ENCODE data around the gene LPCAT3. TPM values are rescaled to one million over a fixed set of nuclear protein-coding genes. Genes with fewer than 3 reads are reported as not detected.

LPCAT3 gene
- total and polyA plus RNA-seq, 11 donors: 19.9 to 66.3 (median 43.4) TPM

- TF ChIP-seq POLR2A (IDR thresholded peaks at IDR 0.05) (no peak), CTCF (IDR thresholded peaks at IDR 0.05) (no peak)
- no peak for ATAC-seq
- DNase-seq: no peak
- H3K4me3 ChIP-seq: peak overlapping the region in 10 of 12 donors; percentile 3 to 66 (median 43)
- H3K27me3 ChIP-seq: no peaks in the 10 kb centered on the region
- whole genome bisulfite sequencing, 4 donors: 82 to 91% (median 86%) methylated on average over 15 of the region's 15 CpGs
- intact Hi-C loops (cut with DNase I): no loop called here
- H3K9me3 ChIP-seq: no peaks in the 10 kb centered on the region
- H3K4me1 ChIP-seq: peaks cover 0 to 81% (median 14%) of the 10 kb centered on the region in 12 donors
- peaks cover 0 to 32% (median 0%) of the 10 kb centered on the region in 9 donors for H3K36me3 ChIP-seq
- peak overlapping the region in 9 of 12 donors; percentile 0 to 97 (median 64) for H3K27ac ChIP-seq
These were observed 65.3 kb downstream of the LPCAT3 start for GRCh38 chr12:6952863-6953441.

GRCh38 chr12:6952121-6952862 lies 66.0 kb downstream of the LPCAT3 start:
- TF ChIP-seq CTCF (IDR thresholded peaks at IDR 0.05) (no peak), POLR2A (IDR thresholded peaks at IDR 0.05) (no peak)
- peak overlapping the region in 8 of 12 donors; percentile 8 to 97 (median 70) for H3K27ac ChIP-seq
- H3K9me3 ChIP-seq: no peaks in the 10 kb centered on the region
- peak overlapping the region in 10 of 12 donors; percentile 11 to 66 (median 43) for H3K4me3 ChIP-seq
- ATAC-seq: no peak
- intact Hi-C loops (cut with DNase I): no loop called here
- DNase-seq: peak in 2 of 5 donors; percentile 24 to 25
- H3K36me3 ChIP-seq: peaks cover 0 to 25% (median 0%) of the 10 kb centered on the region in 9 donors
- H3K4me1 ChIP-seq: peaks cover 0 to 78% (median 12%) of the 10 kb centered on the region in 12 donors
- no peaks in the 10 kb centered on the region for H3K27me3 ChIP-seq
- 63 to 70% (median 65%) methylated on average over 15 to 22 of the region's 22 CpGs for WGBS, 4 donors

GRCh38 chr12:6951551-6952120 lies 66.6 kb downstream of the LPCAT3 start:
- TF ChIP-seq CTCF (IDR thresholded peaks at IDR 0.05): no peak
- Histone ChIP-seq H3K4me1 (peaks cover 0 to 78% (median 14%) of the 10 kb centered on the region in 12 donors), H3K36me3 (peaks cover 0 to 19% (median 2%) of the 10 kb centered on the region in 9 donors), H3K9me3 (no peaks in the 10 kb centered on the region), H3K27ac (peak overlapping the region in 11 of 12 donors; percentile 8 to 97 (median 48)), H3K4me3 (peak overlapping the region in 10 of 12 donors; percentile 12 to 66 (median 43)), H3K27me3 (no peaks in the 10 kb centered on the region)
- 82 to 92% (median 88%) methylated on average over 16 to 20 of the region's 20 CpGs for WGBS, 4 donors
- DNase-seq (peak in 1 of 5 donors; percentile 7), ATAC-seq (no peak)
- intact Hi-C loops (cut with DNase I): no loop called here
